ENCODE data around the gene KIF23. TPM values are rescaled to one million over a fixed set of nuclear protein-coding genes. Genes with fewer than 3 reads are reported as not detected.

Gene KIF23
- total and polyA plus RNA-seq, 2 experiments from 2014 or later: 52.9 to 103 TPM

DNA sequence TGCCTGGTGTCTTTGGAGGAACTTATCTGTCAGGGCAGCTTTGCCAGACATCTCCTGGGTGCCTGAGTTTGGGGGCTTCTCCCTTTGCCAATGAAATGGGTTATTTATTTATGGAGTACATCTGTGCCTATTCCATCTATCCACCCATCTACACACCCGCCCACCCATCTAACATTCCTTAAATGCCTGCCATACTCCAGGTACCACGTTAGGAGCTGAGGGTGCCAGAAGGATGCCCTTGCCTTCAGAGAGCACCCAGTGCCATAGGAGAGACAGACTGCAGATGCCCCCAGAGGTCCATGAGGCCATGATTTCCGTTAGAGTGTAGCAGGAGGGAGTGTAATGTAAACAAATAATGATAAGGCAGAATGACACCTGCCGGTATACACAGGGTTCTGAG is 21.8 kb upstream of the KIF23 start:
- no peak overlapping the region for H3K27ac ChIP-seq (ENCODE audit: low read depth)
- TF ChIP-seq CREB1 (CRISPR knock-in tag; IDR thresholded peaks at IDR 0.05; ENCODE audit: low read depth) (no peak), EZH2phosphoT487 (IDR thresholded peaks at IDR 0.05; ENCODE audit: unreplicated experiment) (no peak), EZH2 (IDR thresholded peaks at IDR 0.05; ENCODE audit: low read depth, unreplicated experiment) (no peak), JUNB (IDR thresholded peaks at IDR 0.05; ENCODE audit: unreplicated experiment) (no peak), POLR2AphosphoS5 (IDR thresholded peaks at IDR 0.05; ENCODE audit: low read depth) (no peak), ZNF331 (CRISPR knock-in tag; IDR thresholded peaks at IDR 0.05; ENCODE audit: low read depth) (no peak), STAT1 (IDR thresholded peaks at IDR 0.05; ENCODE audit: unreplicated experiment) (no peak), NANOG (IDR thresholded peaks at IDR 0.05; ENCODE audit: borderline replicate concordance) (no peak), ZNF114 (CRISPR knock-in tag; IDR thresholded peaks at IDR 0.05) (no peak)
- TF ChIP-seq, protein P1, sequence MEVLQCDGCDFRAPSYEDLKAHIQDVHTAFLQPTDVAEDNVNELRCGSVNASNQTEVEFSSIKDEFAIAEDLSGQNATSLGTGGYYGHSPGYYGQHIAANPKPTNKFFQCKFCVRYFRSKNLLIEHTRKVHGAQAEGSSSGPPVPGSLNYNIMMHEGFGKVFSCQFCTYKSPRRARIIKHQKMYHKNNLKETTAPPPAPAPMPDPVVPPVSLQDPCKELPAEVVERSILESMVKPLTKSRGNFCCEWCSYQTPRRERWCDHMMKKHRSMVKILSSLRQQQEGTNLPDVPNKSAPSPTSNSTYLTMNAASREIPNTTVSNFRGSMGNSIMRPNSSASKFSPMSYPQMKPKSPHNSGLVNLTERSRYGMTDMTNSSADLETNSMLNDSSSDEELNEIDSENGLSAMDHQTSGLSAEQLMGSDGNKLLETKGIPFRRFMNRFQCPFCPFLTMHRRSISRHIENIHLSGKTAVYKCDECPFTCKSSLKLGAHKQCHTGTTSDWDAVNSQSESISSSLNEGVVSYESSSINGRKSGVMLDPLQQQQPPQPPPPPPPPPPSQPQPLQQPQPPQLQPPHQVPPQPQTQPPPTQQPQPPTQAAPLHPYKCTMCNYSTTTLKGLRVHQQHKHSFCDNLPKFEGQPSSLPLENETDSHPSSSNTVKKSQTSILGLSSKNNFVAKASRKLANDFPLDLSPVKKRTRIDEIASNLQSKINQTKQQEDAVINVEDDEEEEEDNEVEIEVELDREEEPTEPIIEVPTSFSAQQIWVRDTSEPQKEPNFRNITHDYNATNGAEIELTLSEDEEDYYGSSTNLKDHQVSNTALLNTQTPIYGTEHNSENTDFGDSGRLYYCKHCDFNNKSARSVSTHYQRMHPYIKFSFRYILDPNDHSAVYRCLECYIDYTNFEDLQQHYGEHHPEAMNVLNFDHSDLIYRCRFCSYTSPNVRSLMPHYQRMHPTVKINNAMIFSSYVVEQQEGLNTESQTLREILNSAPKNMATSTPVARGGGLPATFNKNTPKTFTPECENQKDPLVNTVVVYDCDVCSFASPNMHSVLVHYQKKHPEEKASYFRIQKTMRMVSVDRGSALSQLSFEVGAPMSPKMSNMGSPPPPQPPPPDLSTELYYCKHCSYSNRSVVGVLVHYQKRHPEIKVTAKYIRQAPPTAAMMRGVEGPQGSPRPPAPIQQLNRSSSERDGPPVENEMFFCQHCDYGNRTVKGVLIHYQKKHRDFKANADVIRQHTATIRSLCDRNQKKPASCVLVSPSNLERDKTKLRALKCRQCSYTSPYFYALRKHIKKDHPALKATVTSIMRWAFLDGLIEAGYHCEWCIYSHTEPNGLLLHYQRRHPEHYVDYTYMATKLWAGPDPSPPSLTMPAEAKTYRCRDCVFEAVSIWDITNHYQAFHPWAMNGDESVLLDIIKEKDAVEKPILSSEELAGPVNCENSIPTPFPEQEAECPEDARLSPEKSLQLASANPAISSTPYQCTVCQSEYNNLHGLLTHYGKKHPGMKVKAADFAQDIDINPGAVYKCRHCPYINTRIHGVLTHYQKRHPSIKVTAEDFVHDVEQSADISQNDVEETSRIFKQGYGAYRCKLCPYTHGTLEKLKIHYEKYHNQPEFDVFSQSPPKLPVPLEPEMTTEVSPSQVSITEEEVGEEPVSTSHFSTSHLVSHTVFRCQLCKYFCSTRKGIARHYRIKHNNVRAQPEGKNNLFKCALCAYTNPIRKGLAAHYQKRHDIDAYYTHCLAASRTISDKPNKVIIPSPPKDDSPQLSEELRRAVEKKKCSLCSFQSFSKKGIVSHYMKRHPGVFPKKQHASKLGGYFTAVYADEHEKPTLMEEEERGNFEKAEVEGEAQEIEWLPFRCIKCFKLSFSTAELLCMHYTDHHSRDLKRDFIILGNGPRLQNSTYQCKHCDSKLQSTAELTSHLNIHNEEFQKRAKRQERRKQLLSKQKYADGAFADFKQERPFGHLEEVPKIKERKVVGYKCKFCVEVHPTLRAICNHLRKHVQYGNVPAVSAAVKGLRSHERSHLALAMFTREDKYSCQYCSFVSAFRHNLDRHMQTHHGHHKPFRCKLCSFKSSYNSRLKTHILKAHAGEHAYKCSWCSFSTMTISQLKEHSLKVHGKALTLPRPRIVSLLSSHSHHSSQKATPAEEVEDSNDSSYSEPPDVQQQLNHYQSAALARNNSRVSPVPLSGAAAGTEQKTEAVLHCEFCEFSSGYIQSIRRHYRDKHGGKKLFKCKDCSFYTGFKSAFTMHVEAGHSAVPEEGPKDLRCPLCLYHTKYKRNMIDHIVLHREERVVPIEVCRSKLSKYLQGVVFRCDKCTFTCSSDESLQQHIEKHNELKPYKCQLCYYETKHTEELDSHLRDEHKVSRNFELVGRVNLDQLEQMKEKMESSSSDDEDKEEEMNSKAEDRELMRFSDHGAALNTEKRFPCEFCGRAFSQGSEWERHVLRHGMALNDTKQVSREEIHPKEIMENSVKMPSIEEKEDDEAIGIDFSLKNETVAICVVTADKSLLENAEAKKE (CRISPR knock-in tag; IDR thresholded peaks at IDR 0.05): no peak
- TF ChIP-seq, protein P2, sequence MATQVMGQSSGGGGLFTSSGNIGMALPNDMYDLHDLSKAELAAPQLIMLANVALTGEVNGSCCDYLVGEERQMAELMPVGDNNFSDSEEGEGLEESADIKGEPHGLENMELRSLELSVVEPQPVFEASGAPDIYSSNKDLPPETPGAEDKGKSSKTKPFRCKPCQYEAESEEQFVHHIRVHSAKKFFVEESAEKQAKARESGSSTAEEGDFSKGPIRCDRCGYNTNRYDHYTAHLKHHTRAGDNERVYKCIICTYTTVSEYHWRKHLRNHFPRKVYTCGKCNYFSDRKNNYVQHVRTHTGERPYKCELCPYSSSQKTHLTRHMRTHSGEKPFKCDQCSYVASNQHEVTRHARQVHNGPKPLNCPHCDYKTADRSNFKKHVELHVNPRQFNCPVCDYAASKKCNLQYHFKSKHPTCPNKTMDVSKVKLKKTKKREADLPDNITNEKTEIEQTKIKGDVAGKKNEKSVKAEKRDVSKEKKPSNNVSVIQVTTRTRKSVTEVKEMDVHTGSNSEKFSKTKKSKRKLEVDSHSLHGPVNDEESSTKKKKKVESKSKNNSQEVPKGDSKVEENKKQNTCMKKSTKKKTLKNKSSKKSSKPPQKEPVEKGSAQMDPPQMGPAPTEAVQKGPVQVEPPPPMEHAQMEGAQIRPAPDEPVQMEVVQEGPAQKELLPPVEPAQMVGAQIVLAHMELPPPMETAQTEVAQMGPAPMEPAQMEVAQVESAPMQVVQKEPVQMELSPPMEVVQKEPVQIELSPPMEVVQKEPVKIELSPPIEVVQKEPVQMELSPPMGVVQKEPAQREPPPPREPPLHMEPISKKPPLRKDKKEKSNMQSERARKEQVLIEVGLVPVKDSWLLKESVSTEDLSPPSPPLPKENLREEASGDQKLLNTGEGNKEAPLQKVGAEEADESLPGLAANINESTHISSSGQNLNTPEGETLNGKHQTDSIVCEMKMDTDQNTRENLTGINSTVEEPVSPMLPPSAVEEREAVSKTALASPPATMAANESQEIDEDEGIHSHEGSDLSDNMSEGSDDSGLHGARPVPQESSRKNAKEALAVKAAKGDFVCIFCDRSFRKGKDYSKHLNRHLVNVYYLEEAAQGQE (IDR thresholded peaks at IDR 0.05; ENCODE audit: unreplicated experiment): no peak
- TF ChIP-seq, protein P3, sequence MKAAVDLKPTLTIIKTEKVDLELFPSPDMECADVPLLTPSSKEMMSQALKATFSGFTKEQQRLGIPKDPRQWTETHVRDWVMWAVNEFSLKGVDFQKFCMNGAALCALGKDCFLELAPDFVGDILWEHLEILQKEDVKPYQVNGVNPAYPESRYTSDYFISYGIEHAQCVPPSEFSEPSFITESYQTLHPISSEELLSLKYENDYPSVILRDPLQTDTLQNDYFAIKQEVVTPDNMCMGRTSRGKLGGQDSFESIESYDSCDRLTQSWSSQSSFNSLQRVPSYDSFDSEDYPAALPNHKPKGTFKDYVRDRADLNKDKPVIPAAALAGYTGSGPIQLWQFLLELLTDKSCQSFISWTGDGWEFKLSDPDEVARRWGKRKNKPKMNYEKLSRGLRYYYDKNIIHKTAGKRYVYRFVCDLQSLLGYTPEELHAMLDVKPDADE (IDR thresholded peaks at IDR 0.05): no peak
- TF ChIP-seq, protein P4, sequence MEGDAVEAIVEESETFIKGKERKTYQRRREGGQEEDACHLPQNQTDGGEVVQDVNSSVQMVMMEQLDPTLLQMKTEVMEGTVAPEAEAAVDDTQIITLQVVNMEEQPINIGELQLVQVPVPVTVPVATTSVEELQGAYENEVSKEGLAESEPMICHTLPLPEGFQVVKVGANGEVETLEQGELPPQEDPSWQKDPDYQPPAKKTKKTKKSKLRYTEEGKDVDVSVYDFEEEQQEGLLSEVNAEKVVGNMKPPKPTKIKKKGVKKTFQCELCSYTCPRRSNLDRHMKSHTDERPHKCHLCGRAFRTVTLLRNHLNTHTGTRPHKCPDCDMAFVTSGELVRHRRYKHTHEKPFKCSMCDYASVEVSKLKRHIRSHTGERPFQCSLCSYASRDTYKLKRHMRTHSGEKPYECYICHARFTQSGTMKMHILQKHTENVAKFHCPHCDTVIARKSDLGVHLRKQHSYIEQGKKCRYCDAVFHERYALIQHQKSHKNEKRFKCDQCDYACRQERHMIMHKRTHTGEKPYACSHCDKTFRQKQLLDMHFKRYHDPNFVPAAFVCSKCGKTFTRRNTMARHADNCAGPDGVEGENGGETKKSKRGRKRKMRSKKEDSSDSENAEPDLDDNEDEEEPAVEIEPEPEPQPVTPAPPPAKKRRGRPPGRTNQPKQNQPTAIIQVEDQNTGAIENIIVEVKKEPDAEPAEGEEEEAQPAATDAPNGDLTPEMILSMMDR (conservative IDR thresholded peaks at IDR 0.05; ENCODE audit: low read depth in 2 of 2): no peak
- DNase-seq (ENCODE audit: low spot score) (no peak), ATAC-seq (no peak)
- Mint-ChIP-seq H3K36me3 (ENCODE audit: low read depth) (no peaks in the 10 kb centered on the region; the same call in 2 of the 3 replicates), H3K4me3 (no peak overlapping the region; the same call in 2 of the 3 replicates), H3K9me3 (no peaks in the 10 kb centered on the region; the same call in 2 of the 3 replicates), H3K27ac (no peak overlapping the region), H3K4me1 (peaks cover 25% of the 10 kb centered on the region), H3K27me3 (ENCODE audit: insufficient read depth, low read depth, poor library complexity) (peaks cover 12% of the 10 kb centered on the region)
- H3K79me2 ChIP-seq (replicated peaks; ENCODE audit: insufficient read depth): no peaks in the 10 kb centered on the region
- no peaks in the 10 kb centered on the region for H3F3A ChIP-seq (replicated peaks; ENCODE audit: low read depth)
- no peak overlapping the region for H3K4me3 ChIP-seq
- no peak overlapping the region for H2AFZ ChIP-seq
- no peaks in the 10 kb centered on the region for H3K36me3 ChIP-seq (ENCODE audit: insufficient read depth)
- H3K4me2 ChIP-seq: no peak overlapping the region
- H3K4me1 ChIP-seq (ENCODE audit: insufficient read depth): peaks cover 12% of the 10 kb centered on the region; the same call in 1 of the 2 replicates
- H3K27me3 ChIP-seq (ENCODE audit: insufficient read depth): no peaks in the 10 kb centered on the region
- H3K9me2 ChIP-seq (ENCODE audit: insufficient read depth): no peaks in the 10 kb centered on the region
- no peaks in the 10 kb centered on the region for H4K20me1 ChIP-seq (replicated peaks; ENCODE audit: insufficient read depth)

Data from GM23338 (cell line).